Ecto neural progenitor cell (in vitro differentiated cells): ENCODE data around the gene ANKRD63.

Experiments
- DNase-seq: peaks from one replicate; pipeline ENCODE4 v3.0.0-alpha.2; 2018; ENCODE audit warnings: low spot score

The ANKRD63 gene

GRCh38 chr15:40279437-40280141 is 3.3 kb downstream of the ANKRD63 start:
- peak; percentile 89 for DNase-seq

GRCh38 chr15:40278026-40278425 is 4.8 kb downstream of the ANKRD63 start:
- no peak for DNase-seq

DNA sequence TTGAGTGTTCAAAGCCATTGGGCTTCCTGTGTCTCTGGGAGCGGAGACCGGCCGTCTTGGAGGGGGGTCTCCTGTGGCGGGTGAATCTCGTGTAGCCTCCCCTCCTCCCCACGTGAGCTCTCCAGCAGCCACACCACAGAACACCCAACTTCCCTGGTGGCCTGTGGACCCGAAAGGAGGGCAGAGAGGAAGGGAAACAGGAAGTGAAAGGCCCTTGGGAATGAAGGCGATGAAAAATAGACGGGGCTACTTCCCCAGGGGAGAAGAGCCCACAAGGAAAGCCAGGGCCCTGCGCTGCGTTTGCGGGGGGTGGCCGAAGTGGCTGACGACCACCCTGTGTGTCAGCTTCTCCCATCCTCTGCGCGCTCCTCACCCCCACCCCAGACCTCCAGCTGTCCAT is 5.4 kb downstream of the ANKRD63 start:
- no peak for DNase-seq

- DNase-seq, result no peak
Observed at GRCh38 chr15:40276927-40277326, 5.9 kb downstream of the ANKRD63 start.

GRCh38 chr15:40275954-40276353 is 6.9 kb downstream of the ANKRD63 start:
- DNase-seq, result no peak

DNA sequence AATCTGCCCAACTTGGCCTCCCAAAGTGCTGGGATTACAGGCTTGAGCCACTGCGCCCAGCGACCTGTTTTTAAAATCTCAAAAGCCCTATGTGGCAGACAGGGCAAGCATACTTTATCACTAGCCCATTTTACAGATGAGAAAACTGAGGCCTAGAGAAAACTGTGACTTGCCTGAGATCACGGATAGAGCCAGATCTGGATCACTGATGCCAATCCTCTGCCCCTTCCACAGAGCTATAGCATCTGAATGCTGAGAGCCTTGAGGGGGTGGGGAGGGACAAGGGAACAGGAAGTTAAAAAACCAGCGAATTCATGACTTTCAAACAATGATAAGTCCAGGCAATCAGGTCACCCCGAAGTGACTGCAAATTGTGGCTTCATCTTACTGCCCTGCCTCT is 7.3 kb downstream of the ANKRD63 start:
- no peak for DNase-seq

- peak; percentile 90 for DNase-seq
Observed at GRCh38 chr15:40274350-40275274, 8.3 kb downstream of the ANKRD63 start.

DNA sequence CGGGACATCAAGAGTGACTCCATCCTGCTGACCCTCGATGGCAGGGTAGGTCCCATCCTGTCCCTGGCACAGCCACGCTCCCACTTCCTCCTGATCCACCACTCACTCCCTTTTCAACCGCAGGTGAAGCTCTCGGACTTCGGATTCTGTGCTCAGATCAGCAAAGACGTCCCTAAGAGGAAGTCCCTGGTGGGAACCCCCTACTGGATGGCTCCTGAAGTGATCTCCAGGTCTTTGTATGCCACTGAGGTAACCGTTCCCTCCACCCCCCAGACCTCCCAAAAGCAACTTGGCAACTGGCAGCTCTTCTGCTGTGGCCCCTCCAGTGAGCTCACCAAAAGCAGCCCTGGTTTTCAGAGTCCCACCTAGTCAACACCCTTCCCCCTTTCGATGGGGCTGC is 9.4 kb downstream of the ANKRD63 start:
- no peak for DNase-seq

- DNase-seq, result no peak
Observed at GRCh38 chr15:40272485-40273056, 10.3 kb downstream of the ANKRD63 start.

DNA sequence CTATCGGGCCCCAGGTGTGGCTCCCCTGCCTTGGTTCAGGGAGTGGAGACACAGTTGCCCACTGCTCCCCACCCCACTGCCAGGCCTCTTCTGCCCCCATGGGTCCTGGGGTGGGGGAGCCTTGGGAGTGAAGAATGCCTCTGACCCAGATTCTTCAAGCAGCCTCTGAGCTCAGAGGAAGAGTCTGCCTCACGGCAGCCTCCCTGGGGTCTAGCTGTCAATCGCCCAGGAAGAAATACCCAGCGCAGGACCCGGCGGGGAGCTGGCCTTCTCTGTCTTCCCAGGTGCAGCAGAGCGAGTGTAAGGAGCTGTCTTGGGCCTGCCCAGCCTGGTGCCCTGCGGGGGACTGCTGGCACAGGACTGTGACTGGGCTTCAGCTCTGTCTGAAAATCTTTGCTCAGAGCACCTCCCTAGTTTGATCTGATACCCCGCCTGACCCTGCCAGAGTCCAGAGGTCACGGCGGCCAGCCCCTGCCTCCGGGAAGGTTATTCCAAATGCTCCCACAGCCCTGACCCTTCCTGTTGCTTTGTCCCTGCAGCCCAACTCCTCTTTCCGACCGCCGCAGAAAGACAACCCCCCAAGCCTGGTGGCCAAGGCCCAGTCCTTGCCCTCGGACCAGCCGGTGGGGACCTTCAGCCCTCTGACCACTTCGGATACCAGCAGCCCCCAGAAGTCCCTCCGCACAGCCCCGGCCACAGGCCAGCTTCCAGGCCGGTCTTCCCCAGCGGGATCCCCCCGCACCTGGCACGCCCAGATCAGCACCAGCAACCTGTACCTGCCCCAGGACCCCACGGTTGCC is 11.0 kb downstream of the ANKRD63 start:
- DNase-seq, result no peak

DNA sequence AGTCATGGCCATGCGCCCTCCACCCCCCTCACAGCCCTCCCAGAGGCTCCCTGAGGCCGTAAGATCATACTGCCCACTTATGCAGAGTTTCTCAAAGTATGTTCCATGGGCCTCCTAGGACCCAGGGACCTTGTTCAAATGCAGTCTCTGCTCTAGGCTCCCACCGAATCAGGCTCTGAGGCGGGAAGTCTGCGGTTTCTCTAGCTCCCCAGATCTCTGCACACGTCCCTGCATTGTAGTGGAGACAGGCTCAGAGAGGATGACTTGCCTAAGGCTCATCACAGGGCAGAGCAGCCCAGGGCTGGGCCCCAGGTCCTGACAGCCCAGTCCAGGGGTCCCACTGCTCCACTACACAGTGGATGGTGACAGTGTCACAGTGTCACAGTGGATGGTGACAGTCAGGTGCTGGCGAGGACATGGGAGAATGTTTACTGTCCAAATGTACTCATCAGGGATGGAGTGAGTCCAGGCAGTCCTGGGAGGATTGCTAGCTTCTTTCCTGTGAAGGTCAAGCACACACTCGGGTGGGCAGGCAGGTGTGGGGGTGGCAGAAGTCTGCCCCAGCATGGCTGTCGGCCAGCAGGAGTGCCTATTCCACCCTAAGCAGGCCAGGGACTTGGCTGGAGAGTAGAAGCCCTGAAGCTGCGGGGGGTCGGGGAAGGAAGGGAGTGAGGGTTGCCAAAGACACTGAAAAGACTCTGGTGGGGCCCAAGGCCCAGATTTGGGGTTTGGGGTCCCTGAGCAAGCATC is 12.4 kb downstream of the ANKRD63 start:
- no peak for DNase-seq

DNA sequence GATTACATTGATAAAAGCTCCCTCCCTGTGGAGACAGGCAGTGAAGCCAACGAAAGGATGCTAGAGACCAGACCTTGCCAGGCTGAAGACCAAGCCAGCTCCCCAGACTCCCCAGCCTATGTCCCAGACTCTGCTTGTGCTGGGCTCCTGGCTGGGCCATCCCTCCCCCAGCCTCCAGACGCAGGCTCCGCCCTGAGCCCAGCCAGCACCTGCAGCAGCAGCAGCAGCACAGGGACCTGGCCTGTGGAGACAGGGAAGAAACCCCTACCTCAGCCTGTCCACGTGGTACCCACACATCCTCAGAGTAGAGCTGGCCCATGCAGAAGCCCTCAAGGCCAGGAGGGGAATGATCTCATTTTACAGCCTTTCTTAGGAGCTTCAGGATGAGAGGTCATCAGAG is 13.3 kb downstream of the ANKRD63 start:
- DNase-seq, result no peak

GRCh38 chr15:40267670-40268069 is 15.2 kb downstream of the ANKRD63 start:
- no peak for DNase-seq

DNA sequence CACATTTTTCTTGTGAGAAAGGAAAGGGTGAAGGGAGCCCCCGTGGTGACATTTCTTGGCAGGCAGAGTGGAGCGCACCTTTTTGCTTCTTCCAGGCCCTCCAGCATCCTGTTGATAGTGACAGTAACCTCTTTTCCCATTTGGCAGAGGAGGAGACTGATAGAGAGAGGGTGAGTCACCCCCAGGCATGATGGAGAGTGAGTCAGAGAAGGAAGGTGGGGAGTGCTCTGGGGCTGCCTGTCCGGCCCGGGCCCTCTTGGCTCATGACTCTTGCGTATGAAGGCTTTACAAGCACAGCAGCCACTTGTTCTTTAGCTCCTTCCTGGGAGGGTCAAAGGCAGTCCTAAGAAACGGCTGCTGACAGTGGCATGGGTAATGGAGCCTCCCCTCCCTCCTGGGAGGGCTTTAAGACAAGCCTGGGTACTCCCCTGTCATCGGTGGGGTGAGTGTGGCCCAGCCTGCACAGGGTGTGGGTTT is 16.0 kb downstream of the ANKRD63 start:
- no peak for DNase-seq

- no peak for DNase-seq
Observed at GRCh38 chr15:40265875-40266274, 17.0 kb downstream of the ANKRD63 start.

GRCh38 chr15:40265355-40265754 is 17.5 kb downstream of the ANKRD63 start:
- no peak for DNase-seq

DNA sequence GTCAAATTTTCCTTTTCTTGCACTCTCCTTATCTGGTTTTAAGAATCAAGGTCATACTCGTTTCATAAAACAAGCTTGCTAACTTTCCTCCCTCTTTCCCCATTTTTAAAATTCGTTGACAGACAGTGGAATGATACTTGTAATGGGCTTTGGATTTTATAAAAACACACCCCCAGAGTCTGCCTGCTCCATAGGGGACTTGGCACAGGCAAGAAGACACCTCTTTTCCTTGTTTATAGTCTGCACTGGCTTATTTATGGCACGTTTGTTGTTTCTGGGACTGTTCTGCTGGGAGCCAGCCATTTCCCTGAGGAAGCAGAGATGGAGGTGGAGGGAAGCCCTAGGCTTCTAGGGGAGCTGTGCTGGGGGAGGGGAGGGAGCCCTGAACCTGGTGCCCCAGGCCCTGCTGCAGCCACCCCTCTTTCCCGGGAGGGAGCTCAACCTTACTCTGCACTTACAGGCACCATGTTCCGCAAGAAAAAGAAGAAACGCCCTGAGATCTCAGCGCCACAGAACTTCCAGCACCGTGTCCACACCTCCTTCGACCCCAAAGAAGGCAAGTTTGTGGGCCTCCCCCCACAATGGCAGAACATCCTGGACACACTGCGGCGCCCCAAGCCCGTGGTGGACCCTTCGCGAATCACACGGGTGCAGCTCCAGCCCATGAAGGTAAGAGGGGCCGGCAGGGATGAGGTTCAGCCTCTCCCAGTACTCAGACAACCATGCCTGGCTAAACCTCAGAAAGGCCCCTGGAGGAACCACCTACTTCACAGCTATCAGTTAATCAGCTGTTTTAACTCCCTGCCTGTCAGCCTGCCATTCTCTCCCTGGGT is 18.3 kb downstream of the ANKRD63 start:
- DNase-seq, result no peak

- no peak for DNase-seq
Observed at GRCh38 chr15:40263024-40263754, 19.7 kb downstream of the ANKRD63 start.

DNA sequence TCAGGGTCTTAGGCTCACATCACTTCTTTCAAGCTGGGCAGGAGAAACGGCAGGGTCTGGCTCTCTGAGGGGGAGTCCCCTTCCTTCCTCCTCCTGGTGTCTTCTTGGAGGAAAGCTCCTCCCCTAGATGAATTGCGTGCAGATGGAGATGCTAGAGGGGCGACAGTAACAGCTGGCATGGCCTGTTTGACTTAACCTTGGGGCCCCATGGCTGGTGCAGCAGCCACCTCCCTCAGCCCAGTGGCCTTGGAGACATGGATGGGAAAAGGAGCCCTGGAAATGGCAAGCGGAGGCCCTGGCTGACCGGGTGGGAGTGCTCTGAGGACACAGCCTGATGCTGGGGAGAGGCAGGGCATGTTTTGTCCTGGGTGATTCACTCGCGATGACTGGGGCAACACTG is 23.8 kb downstream of the ANKRD63 start:
- DNase-seq, result no peak

DNA sequence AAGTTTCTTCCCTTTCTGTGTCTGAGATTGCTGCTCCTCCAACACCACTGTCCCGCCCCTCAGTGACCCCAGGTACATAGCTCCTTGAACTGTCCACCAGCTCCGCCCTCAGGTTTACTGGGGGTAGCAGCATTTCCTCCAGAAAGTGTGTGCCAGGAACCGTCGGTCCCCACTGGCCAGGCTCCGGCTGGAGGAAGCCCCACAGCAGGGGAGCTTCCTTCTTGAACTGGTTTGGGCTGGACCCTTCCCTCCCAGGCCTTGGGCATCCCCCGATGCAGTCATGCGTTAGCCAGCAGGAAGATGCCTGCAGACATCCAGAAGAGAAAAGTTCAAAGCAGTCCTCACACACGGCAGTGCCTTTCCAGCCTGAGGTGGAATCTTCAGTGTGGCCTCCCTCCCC is 24.3 kb downstream of the ANKRD63 start:
- DNase-seq, result no peak
